ENCODE data around the gene STK36. TPM values are rescaled to one million over a fixed set of nuclear protein-coding genes. Genes with fewer than 3 reads are reported as not detected.

The STK36 gene
- total RNA-seq, 2 experiments from 2014 or later, result 9.8 to 12.7 TPM

GRCh38 chr2:218744615-218745014, 72.7 kb downstream of the STK36 start:
- H3K4me3 Mint-ChIP-seq, result no peak overlapping the region
- Histone ChIP-seq H3K9me3 (ENCODE audit: control insufficient read depth in 1 of 2, insufficient read depth in 1 of 2, low read length in 2 of 2) (no peaks in the 10 kb centered on the region), H3K4me3 (ENCODE audit: low read length) (no peak overlapping the region), H3K4me1 (ENCODE audit: insufficient read depth, low read length) (peaks cover 4% of the 10 kb centered on the region), H3K27me3 (ENCODE audit: control insufficient read depth in 1 of 2, insufficient read depth in 2 of 2, low read length in 2 of 2) (no peaks in the 10 kb centered on the region), H3K36me3 (ENCODE audit: insufficient read depth, low read length) (peaks cover 50% of the 10 kb centered on the region), H3K27ac (ENCODE audit: low read depth in 1 of 2, low read length in 2 of 2) (no peak overlapping the region)
- intact Hi-C loops (cut with DNase I, micrococcal nuclease), result no loop called here
- CTCF ChIA-PET, result no interaction called here
- ATAC-seq (ENCODE audit: poor library complexity) (no peak), DNase-seq (peak in 2 of 14 experiments; percentile 50 to 58)
- no peak for TF ChIP-seq CTCF (IDR thresholded peaks at IDR 0.05)
- H3K4me1 Mint-ChIP-seq (ENCODE audit: low read depth), result no peaks in the 10 kb centered on the region
- POLR2A ChIA-PET, result no interaction called here
- H3K36me3 Mint-ChIP-seq (ENCODE audit: low read depth), result peaks cover 85% of the 10 kb centered on the region
- no peak overlapping the region for H3K27ac Mint-ChIP-seq
- no peaks in the 10 kb centered on the region for H3K9me3 Mint-ChIP-seq
- H3K27me3 Mint-ChIP-seq, result no peaks in the 10 kb centered on the region

- peaks cover 85% of the 10 kb centered on the region for H3K36me3 Mint-ChIP-seq (ENCODE audit: low read depth)
- H3K27me3 ChIP-seq (ENCODE audit: control insufficient read depth in 1 of 2, insufficient read depth in 2 of 2, low read length in 2 of 2), result no peaks in the 10 kb centered on the region
- no peak for ATAC-seq (ENCODE audit: poor library complexity)
- DNase-seq, result peak in 3 of 14 experiments; percentile 15 to 64 (median 55)
- ChIA-PET CTCF (no interaction called here), POLR2A (no interaction called here)
- H3K4me3 Mint-ChIP-seq, result no peak overlapping the region
- intact Hi-C loops (cut with DNase I, micrococcal nuclease), result no loop called here
- H3K4me1 Mint-ChIP-seq (ENCODE audit: low read depth), result no peaks in the 10 kb centered on the region
- no peaks in the 10 kb centered on the region for H3K9me3 ChIP-seq (ENCODE audit: control insufficient read depth in 1 of 2, insufficient read depth in 1 of 2, low read length in 2 of 2)
- H3K27ac ChIP-seq (ENCODE audit: low read depth in 1 of 2, low read length in 2 of 2), result peak overlapping the region in 1 of 2 donors; percentile 63
- no peaks in the 10 kb centered on the region for H3K9me3 Mint-ChIP-seq
- no peak overlapping the region for H3K27ac Mint-ChIP-seq
- peaks cover 53% of the 10 kb centered on the region for H3K36me3 ChIP-seq (ENCODE audit: insufficient read depth, low read length)
- H3K4me3 ChIP-seq (ENCODE audit: low read length), result no peak overlapping the region
- H3K4me1 ChIP-seq (ENCODE audit: insufficient read depth, low read length), result peaks cover 4% of the 10 kb centered on the region
- no peaks in the 10 kb centered on the region for H3K27me3 Mint-ChIP-seq
- no peak for TF ChIP-seq CTCF (IDR thresholded peaks at IDR 0.05)
Observed at GRCh38 chr2:218745160-218745558, 73.3 kb downstream of the STK36 start.

GRCh38 chr2:218745559-218746469, 73.9 kb downstream of the STK36 start:
- Histone ChIP-seq H3K27ac (ENCODE audit: low read depth in 1 of 2, low read length in 2 of 2) (no peak overlapping the region), H3K4me1 (ENCODE audit: insufficient read depth, low read length) (peaks cover 4% of the 10 kb centered on the region), H3K27me3 (ENCODE audit: control insufficient read depth in 1 of 2, insufficient read depth in 2 of 2, low read length in 2 of 2) (no peaks in the 10 kb centered on the region), H3K36me3 (ENCODE audit: insufficient read depth, low read length) (peaks cover 52% of the 10 kb centered on the region), H3K4me3 (ENCODE audit: low read length) (no peak overlapping the region), H3K9me3 (ENCODE audit: control insufficient read depth in 1 of 2, insufficient read depth in 1 of 2, low read length in 2 of 2) (no peaks in the 10 kb centered on the region)
- Mint-ChIP-seq H3K9me3 (no peaks in the 10 kb centered on the region), H3K4me1 (ENCODE audit: low read depth) (no peaks in the 10 kb centered on the region), H3K36me3 (ENCODE audit: low read depth) (peaks cover 87% of the 10 kb centered on the region), H3K27me3 (no peaks in the 10 kb centered on the region), H3K4me3 (no peak overlapping the region), H3K27ac (no peak overlapping the region)
- ChIA-PET CTCF (no interaction called here), POLR2A (no interaction called here)
- no peak for ATAC-seq (ENCODE audit: poor library complexity)
- TF ChIP-seq CTCF (IDR thresholded peaks at IDR 0.05), result no peak
- no peak for DNase-seq
- intact Hi-C loops (cut with DNase I, micrococcal nuclease), result no loop called here
